ENCODE results near the gene PTAFR.

DNA sequence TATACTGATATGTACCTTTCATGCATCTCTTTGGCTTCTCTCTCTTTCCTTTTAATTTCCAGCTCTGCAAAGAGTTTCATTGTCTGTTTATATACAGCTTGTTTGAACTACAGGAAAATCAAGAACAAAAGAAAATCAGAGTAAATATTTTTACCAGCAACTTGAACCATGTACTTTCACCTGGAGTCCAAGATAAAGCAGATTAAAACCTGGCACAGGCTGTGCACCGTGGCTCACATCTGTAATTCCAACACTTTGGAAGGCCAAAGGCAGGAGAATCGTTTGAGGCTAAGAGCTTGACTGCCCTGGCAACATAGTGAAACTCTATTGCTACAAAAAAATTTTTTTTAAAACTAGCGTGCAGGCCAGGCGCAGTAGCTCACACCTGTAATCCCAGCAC, 28.8 kb upstream of the PTAFR start:
- TF ChIP-seq, protein P1, sequence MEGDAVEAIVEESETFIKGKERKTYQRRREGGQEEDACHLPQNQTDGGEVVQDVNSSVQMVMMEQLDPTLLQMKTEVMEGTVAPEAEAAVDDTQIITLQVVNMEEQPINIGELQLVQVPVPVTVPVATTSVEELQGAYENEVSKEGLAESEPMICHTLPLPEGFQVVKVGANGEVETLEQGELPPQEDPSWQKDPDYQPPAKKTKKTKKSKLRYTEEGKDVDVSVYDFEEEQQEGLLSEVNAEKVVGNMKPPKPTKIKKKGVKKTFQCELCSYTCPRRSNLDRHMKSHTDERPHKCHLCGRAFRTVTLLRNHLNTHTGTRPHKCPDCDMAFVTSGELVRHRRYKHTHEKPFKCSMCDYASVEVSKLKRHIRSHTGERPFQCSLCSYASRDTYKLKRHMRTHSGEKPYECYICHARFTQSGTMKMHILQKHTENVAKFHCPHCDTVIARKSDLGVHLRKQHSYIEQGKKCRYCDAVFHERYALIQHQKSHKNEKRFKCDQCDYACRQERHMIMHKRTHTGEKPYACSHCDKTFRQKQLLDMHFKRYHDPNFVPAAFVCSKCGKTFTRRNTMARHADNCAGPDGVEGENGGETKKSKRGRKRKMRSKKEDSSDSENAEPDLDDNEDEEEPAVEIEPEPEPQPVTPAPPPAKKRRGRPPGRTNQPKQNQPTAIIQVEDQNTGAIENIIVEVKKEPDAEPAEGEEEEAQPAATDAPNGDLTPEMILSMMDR (tag by site-specific recombination; IDR thresholded peaks at IDR 0.05), result no peak
- TF ChIP-seq ZNF549 (tag by site-specific recombination; IDR thresholded peaks at IDR 0.05) (no peak), ZNF548 (tag by site-specific recombination; IDR thresholded peaks at IDR 0.05) (no peak), ZNF274 (IDR thresholded peaks at IDR 0.05; ENCODE audit: low read length) (no peak), ZNF274 (tag by site-specific recombination; IDR thresholded peaks at IDR 0.05; ENCODE audit: borderline replicate concordance) (no peak), SALL2 (tag by site-specific recombination; IDR thresholded peaks at IDR 0.05; ENCODE audit: borderline replicate concordance) (no peak), ZIC2 (tag by site-specific recombination; IDR thresholded peaks at IDR 0.05) (no peak), ZNF777 (tag by site-specific recombination; IDR thresholded peaks at IDR 0.05; ENCODE audit: borderline replicate concordance) (no peak), ZNF394 (tag by site-specific recombination; IDR thresholded peaks at IDR 0.05; ENCODE audit: borderline replicate concordance) (no peak)
- TF ChIP-seq, protein P2, sequence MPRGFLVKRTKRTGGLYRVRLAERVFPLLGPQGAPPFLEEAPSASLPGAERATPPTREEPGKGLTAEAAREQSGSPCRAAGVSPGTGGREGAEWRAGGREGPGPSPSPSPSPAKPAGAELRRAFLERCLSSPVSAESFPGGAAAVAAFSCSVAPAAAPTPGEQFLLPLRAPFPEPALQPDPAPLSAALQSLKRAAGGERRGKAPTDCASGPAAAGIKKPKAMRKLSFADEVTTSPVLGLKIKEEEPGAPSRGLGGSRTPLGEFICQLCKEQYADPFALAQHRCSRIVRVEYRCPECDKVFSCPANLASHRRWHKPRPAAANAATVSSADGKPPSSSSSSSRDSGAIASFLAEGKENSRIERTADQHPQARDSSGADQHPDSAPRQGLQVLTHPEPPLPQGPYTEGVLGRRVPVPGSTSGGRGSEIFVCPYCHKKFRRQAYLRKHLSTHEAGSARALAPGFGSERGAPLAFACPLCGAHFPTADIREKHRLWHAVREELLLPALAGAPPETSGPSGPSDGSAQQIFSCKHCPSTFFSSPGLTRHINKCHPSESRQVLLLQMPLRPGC (tag by site-specific recombination; IDR thresholded peaks at IDR 0.05), result no peak
- TF ChIP-seq, protein P3, sequence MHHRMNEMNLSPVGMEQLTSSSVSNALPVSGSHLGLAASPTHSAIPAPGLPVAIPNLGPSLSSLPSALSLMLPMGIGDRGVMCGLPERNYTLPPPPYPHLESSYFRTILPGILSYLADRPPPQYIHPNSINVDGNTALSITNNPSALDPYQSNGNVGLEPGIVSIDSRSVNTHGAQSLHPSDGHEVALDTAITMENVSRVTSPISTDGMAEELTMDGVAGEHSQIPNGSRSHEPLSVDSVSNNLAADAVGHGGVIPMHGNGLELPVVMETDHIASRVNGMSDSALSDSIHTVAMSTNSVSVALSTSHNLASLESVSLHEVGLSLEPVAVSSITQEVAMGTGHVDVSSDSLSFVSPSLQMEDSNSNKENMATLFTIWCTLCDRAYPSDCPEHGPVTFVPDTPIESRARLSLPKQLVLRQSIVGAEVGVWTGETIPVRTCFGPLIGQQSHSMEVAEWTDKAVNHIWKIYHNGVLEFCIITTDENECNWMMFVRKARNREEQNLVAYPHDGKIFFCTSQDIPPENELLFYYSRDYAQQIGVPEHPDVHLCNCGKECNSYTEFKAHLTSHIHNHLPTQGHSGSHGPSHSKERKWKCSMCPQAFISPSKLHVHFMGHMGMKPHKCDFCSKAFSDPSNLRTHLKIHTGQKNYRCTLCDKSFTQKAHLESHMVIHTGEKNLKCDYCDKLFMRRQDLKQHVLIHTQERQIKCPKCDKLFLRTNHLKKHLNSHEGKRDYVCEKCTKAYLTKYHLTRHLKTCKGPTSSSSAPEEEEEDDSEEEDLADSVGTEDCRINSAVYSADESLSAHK (tag by site-specific recombination; IDR thresholded peaks at IDR 0.05), result no peak
- TF ChIP-seq, protein P4, sequence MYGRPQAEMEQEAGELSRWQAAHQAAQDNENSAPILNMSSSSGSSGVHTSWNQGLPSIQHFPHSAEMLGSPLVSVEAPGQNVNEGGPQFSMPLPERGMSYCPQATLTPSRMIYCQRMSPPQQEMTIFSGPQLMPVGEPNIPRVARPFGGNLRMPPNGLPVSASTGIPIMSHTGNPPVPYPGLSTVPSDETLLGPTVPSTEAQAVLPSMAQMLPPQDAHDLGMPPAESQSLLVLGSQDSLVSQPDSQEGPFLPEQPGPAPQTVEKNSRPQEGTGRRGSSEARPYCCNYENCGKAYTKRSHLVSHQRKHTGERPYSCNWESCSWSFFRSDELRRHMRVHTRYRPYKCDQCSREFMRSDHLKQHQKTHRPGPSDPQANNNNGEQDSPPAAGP (tag by site-specific recombination; IDR thresholded peaks at IDR 0.05), result no peak

Measured in HEK293 (cell line).